ENCODE measurements around the gene IMMP2L. TPM values are rescaled to one million over a fixed set of nuclear protein-coding genes. Genes with fewer than 3 reads are reported as not detected.

Gene IMMP2L
- total and polyA plus RNA-seq, 2 of the 4 experiments (the other 2 are of a cell fraction), result 5.8 to 9.3 TPM

GRCh38 chr7:111498391-111499007 lies 63.8 kb downstream of the IMMP2L start:
- Histone ChIP-seq H3K79me1 (ENCODE audit: low read depth in 1 of 2, low read length in 2 of 2) (no peaks in the 10 kb centered on the region), H3K4me1 (ENCODE audit: control insufficient read depth, insufficient read depth, low read length) (no peaks in the 10 kb centered on the region; the same call in 1 of the 2 replicates), H2BK15ac (ENCODE audit: low read depth, low read length) (no peak overlapping the region), H2BK120ac (ENCODE audit: low read depth, low read length) (no peak overlapping the region), H3K18ac (ENCODE audit: low read depth, low read length) (no peak overlapping the region), H2AK5ac (ENCODE audit: low read depth, low read length) (no peak overlapping the region), H3K27ac (ENCODE audit: insufficient read depth, low read length) (no peak overlapping the region), H2AFZ (replicated peaks; ENCODE audit: low read length, poor library complexity) (no peak overlapping the region), H2AK9ac (replicated peaks; ENCODE audit: low read depth, low read length, poor library complexity) (no peak overlapping the region), H3K56ac (ENCODE audit: extremely low read depth, insufficient read depth, low read length) (no peak overlapping the region), H3K9ac (ENCODE audit: low read depth, low read length) (no peak overlapping the region), H3K23ac (ENCODE audit: low read depth, low read length) (no peak overlapping the region), H3K27me3 (ENCODE audit: control insufficient read depth, insufficient read depth, low read length) (no peaks in the 10 kb centered on the region), H4K20me1 (ENCODE audit: insufficient read depth, low read length) (no peaks in the 10 kb centered on the region), H2BK5ac (ENCODE audit: low read depth, low read length, poor library complexity, severe bottlenecking) (no peak overlapping the region), H3K36me3 (ENCODE audit: control insufficient read depth, insufficient read depth, low read length) (no peaks in the 10 kb centered on the region), H4K8ac (ENCODE audit: low read depth in 2 of 2, low read length in 2 of 2) (no peak overlapping the region), H3K4me2 (ENCODE audit: low read depth, low read length) (no peak overlapping the region), H3K14ac (replicated peaks; ENCODE audit: low read depth, low read length) (no peak overlapping the region), H4K91ac (ENCODE audit: insufficient read depth, low read depth, low read length) (no peak overlapping the region), H4K5ac (ENCODE audit: low read depth, low read length) (no peak overlapping the region), H3K9me1 (ENCODE audit: insufficient read depth, low read length) (no peaks in the 10 kb centered on the region), H3K4me3 (ENCODE audit: insufficient read depth, low read depth, low read length) (no peak overlapping the region), H3K4ac (ENCODE audit: low read depth, low read length) (no peak overlapping the region), H2BK20ac (ENCODE audit: low read depth, low read length) (no peak overlapping the region), H3K9me3 (ENCODE audit: control insufficient read depth, insufficient read depth, low read length) (peaks cover 3% of the 10 kb centered on the region; the same call in 1 of the 2 replicates)
- POLR2A ChIA-PET (ENCODE audit: unreplicated experiment), result no interaction called here
- no TSS peak for BruUV-seq (replicated peaks)
- no CpG with 5 or more reads among the region's 2 CpGs for WGBS, 2 experiments (ENCODE audit: extremely low coverage in 2 of 2, insufficient read length in 1 of 2)
- intact Hi-C loops (cut with micrococcal nuclease), result no loop called here
- TF ChIP-seq ELK1 (IDR thresholded peaks at IDR 0.05; ENCODE audit: borderline replicate concordance, low read depth, low read length) (no peak), MAFK (IDR thresholded peaks at IDR 0.05; ENCODE audit: low read depth, low read length) (no peak), USF2 (IDR thresholded peaks at IDR 0.05; ENCODE audit: low read depth, low read length) (no peak)
- in situ Hi-C loops (cut with MboI; ENCODE audit: low sequenced_read_pairs), result no loop called here
- ATAC-seq (ENCODE audit: low read depth) (no peak), DNase-seq (no peak)
- CTCF ChIA-PET, result no interaction called here
- dilution Hi-C loops (cut with HindIII; ENCODE audit: low sequenced_read_pairs, unreplicated experiment), result no loop called here
